22Rv1 (cell line): ENCODE results near the gene IFT88.

Experiments used
- H3K27ac ChIP-seq: fragments of 450-650 bp; 2 replicates; pipeline ENCODE4 v1.5.1; 2017
- ZFX ChIP-seq: fragments of 450-650 bp; IDR thresholded peaks from 2 replicates; pipeline ENCODE4 v1.6.1; 2017; ENCODE audit warnings: antibody characterized with exemption, borderline replicate concordance
- TF ChIP-seq, protein P1 (sequence below): fragments of 450-650 bp; IDR thresholded peaks from 2 replicates; pipeline ENCODE4 v1.5.1; 2017; ENCODE audit warnings: mild to moderate bottlenecking

Gene IFT88

DNA sequence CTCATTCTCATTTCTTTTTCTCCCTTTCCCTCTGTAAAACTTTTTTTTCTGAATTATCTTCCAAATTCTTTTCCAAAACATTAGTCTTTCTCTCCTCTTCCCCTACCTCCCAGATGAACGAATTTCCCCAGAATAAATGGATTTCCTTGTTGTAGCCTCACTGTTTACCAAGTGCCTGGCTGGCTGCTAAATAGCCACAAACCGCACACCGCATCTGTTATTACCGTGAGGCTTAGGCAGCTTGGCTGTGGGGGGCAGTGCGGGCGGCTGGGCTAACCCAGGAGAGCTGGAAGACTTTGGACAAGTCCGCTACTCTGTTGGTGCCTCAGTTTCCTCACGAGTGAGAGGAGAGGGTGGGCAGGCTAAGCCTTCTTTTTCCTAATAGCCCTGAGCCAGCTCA is 147.2 kb downstream of the IFT88 start:
- H3K27ac ChIP-seq, result no peak overlapping the region
- no peak for TF ChIP-seq ZFX

DNA sequence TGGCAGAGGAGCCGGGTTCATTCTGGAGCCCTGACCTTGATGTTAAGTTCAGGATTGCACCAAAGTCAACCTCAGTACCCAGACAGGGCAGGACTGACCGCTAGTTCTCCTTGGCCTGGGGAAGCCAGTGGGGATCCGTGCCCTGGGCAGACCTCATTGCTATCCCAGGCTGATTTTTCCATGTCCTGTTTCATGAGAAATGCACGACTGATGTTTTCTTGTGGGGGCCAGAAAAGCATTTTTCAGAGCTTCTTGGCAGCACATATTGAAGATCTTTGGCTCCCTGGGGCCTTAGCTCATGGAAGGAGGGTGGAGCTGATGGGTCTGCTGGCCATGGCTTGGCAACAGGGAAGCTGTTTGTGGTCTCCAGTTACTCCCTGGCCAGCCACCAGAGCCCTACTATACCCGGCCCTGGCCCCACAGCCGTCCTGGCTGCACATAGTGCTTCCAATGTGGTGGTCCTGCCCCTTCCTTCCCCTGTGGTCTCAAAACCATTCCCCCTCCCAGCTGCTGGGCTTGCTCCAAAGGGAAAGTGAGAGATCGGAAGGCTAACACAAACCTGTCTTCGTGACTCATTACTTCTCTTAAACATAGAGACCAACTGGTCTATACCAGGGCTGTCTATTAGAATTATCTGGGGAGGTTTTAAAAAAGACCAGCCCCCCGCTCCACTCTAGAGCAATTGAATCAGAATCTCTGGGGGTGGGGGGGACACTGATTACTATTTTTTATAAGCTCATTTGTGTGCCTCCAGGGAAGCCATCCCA is 147.8 kb downstream of the IFT88 start:
- TF ChIP-seq, protein P1, sequence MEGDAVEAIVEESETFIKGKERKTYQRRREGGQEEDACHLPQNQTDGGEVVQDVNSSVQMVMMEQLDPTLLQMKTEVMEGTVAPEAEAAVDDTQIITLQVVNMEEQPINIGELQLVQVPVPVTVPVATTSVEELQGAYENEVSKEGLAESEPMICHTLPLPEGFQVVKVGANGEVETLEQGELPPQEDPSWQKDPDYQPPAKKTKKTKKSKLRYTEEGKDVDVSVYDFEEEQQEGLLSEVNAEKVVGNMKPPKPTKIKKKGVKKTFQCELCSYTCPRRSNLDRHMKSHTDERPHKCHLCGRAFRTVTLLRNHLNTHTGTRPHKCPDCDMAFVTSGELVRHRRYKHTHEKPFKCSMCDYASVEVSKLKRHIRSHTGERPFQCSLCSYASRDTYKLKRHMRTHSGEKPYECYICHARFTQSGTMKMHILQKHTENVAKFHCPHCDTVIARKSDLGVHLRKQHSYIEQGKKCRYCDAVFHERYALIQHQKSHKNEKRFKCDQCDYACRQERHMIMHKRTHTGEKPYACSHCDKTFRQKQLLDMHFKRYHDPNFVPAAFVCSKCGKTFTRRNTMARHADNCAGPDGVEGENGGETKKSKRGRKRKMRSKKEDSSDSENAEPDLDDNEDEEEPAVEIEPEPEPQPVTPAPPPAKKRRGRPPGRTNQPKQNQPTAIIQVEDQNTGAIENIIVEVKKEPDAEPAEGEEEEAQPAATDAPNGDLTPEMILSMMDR, result no peak
- TF ChIP-seq ZFX, result no peak
- H3K27ac ChIP-seq, result no peak overlapping the region

DNA sequence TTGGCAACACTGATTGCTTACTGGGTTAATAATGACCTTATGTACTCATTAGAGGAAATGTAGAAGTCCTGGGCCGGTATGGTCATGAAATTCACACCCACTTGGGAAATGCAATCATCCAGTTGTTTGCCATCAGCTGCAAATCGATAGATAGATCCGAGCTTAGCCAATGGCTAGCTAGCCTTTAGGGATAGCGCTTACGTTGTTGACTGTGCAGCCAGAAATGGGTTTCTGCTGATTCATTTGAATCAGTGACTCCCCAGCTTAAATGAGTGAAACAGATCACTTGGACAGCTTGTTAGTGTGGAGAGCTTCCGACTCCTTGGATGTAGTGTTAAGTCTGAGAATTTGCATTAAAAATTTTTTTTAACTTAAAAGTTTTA is 148.4 kb downstream of the IFT88 start:
- H3K27ac ChIP-seq, result no peak overlapping the region
- TF ChIP-seq, protein P1, result no peak
- no peak for TF ChIP-seq ZFX

DNA sequence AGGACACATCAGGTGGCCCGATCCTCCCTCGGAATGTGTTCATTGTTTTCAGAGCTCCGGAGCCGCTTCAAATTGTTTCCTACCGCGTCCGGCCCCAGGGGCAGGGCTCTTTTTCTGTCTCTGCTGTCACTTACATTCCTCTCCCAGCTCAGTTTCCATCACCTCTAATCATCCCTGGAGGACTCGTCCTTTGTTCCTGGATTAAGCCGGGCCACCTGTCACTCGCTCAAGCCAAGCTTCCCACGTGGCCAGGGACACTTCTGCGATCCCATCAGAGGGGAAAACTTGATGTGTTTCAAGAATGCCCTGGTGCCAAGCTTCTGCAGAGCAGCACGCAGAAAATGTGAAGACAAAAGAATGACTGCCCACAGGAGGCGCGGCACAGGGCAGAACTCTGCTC is 150.0 kb downstream of the IFT88 start:
- TF ChIP-seq, protein P1, result no peak
- TF ChIP-seq ZFX, result no peak
- H3K27ac ChIP-seq, result no peak overlapping the region

DNA sequence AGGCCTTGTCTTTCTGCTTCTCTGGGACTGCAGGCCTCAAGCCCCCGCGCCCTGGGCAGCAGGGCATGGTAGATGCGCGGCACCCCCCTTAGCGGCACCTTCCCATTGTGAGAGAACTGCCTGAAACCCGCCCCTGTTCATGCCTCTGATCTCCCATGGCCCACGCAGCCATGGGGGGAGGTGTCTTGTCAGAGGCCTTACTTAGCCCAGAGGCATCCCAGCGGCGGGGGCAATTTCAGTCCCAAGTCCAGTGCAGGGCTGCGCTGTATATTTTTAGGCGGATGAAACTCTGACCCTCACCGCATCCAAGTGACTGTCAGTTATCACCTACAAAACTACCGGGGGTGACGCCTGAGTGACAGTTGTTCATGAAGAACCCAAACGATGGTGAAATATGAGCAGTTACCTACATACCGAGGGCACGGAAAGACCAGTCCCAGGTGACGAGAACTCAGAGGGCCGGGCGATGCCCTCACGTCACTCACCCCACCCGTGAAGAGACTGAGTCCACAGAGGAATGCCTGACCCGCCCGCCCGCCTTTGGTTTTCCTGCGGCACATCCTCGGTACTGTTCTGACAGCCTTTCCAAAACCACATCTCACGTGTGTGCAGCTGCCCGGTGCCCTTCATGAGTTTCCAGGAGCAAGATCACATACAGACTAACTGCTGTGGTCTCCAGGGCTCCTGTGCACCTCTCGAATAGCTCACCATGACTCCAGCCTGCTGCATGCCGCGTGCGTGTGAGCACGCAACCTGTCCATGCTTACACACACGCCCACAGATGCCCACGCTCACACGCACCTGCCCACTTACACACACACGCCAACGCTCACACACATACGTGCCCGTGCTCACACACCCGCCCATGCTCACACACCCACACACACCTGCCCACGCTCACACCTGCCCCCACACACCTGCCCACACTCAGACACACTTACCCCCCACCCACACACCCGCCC is 150.9 kb downstream of the IFT88 start:
- no peak overlapping the region for H3K27ac ChIP-seq
- TF ChIP-seq, protein P1, result no peak
- no peak for TF ChIP-seq ZFX

DNA sequence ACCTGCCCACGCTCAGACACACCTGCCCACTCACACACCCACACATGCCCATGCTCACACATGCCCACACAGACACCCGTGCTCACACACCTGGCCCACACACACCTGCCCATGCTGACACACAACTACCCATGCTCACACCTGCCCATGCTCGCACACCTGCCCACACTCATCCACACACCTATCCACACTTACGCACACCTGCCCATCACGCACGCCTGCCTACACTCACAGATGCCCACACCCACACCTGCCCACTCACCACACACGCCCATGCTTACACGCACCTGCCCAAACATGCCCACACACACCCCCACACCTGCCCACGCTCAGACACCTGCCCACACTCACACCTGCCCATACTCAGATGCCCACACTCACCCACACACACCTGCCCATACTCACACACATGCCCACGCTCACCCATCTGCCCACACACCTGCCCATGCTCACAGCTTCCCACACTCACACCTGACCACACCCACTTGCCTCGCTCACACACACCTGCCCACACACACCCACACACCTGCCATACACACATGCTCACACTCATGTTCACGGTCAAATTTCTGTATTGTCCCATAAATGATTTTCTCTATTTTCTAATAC is 152.1 kb downstream of the IFT88 start:
- TF ChIP-seq ZFX, result no peak
- TF ChIP-seq, protein P1, result no peak
- H3K27ac ChIP-seq, result no peak overlapping the region

DNA sequence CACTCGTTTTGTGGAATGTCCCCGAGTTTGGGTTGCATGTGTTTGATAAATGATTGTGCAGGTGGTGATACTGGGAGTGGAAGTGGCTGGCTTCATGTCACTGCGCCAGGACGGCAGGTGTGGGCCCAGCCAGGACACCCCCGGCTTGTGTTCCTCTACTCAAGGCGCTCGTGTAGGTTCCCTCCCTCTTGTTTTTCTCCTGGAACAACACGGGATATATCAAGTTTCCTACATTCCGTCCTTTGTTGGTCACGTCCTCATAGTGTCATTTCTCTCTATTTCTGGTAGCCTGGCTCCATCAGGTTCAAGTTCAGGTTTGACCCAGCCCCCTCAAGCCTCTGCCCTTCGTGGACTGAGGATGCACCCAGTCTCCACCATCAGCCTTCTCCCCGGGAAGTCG is 152.8 kb downstream of the IFT88 start:
- H3K27ac ChIP-seq, result no peak overlapping the region
- no peak for TF ChIP-seq ZFX
- TF ChIP-seq, protein P1, result no peak
